ENCODE results near the gene APOA1.

The APOA1 gene

GRCh38 chr11:116793772-116794097, 43.7 kb downstream of the APOA1 start:
- ChIA-PET CTCF (interaction anchor here (0.6 to 0.8 kb wide), 4 partner anchors 36 to 821 kb away, joined by 3 read pairs; partner anchors contain the start of gene APOC3), POLR2A (ENCODE audit: low non-redundant PET) (no interaction called here)
- TF ChIP-seq CTCF (conservative IDR thresholded peaks at IDR 0.05; ENCODE audit: low read depth) = no peak
- H3K27ac ChIP-seq = no peak overlapping the region
- DNase-seq (ENCODE audit: low spot score) = no peak

- POLR2A ChIA-PET (ENCODE audit: low non-redundant PET) = no interaction called here
- H3K27ac ChIP-seq = no peak overlapping the region
- CTCF ChIA-PET = interaction anchor here (0.6 to 0.8 kb wide), 5 partner anchors 37 to 822 kb away, joined by 3 to 4 read pairs (median 3); partner anchors contain the start of gene APOC3
- no peak for TF ChIP-seq CTCF (conservative IDR thresholded peaks at IDR 0.05; ENCODE audit: low read depth)
- peak; percentile 64 for DNase-seq (ENCODE audit: low spot score)
These were observed 44.3 kb downstream of the APOA1 start for GRCh38 chr11:116792869-116793771.

- no peak for TF ChIP-seq CTCF (conservative IDR thresholded peaks at IDR 0.05; ENCODE audit: low read depth)
- DNase-seq (ENCODE audit: low spot score) = no peak
- ChIA-PET CTCF (interaction anchor here (0.7 kb wide), 2 partner anchors 63 to 407 kb away, joined by 3 to 4 read pairs; no protein-coding TSS in a partner anchor), POLR2A (ENCODE audit: low non-redundant PET) (no interaction called here)
- H3K27ac ChIP-seq = no peak overlapping the region
These were observed 45.1 kb downstream of the APOA1 start for GRCh38 chr11:116792144-116792868.

DNA sequence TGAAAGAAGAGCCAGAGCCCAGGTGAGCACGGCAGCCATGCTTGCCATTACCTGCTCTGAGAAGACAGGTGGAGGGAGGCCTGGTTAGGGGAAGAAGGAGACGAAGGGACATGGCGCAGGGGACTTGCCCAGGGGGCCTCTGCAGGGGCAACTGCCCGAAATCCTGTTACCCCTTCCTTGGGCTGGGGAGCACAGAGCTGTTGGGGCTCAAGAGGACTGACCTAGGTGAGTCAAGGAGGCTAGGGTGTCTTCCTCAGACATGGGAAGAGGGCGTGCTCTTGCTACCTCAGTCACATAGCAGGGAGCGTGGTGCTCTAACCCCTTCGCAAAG, 45.6 kb downstream of the APOA1 start, which contains the start of gene APOA5:
Gene APOA5, minus strand, starts transcription at position 67 of the 331 bp plus-strand sequence. Its CDS starts 19 bp downstream, at position 48.
- no peak for TF ChIP-seq CTCF (conservative IDR thresholded peaks at IDR 0.05; ENCODE audit: low read depth)
- ChIA-PET POLR2A (ENCODE audit: low non-redundant PET) (no interaction called here), CTCF (interaction anchor here (0.7 to 2.2 kb wide), 2 partner anchors 44 to 407 kb away, joined by 3 to 8 read pairs; no protein-coding TSS in a partner anchor)
- no peak within 1 kb of the TSS for H3K27ac ChIP-seq
- no peak for DNase-seq (ENCODE audit: low spot score)

DNA sequence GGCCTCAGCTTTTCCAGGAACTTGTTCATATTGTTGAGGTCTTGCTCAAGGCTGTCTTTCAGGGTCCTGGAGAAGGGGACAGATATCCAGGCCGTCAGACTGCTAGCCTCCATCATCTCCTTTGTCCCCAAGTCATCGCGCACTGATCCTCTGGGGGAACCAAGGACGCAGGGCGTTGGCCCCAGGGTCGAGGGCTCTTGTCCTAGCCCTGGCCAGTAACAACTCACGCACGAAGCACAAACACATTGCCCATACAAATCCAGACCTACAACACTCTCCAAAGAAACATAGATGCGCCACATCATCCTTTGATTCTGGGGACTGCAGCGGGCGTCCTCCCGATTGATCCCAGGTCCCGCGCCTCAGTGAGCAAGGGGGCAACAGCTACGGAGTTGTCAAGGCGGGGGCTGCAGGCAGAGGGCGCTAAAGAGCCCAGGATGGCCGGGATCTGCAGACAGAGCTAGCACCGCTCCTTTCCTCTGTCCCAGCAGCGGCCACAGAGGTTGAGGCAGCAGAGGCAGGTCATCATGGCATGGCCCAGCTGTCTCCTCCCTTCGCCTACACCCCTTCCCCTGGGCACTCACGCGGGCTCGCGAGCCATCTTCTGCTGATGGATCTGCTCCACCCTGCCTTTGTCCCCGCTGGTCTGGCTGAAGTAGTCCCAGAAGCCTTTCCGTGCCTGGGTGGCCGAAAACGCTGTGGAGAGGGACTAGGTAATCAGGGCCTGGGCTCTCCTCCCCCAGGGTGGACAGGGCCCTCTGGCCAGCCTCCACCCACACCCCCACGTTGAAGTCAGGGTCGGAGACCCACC, 46.2 kb downstream of the APOA1 start:
- peak; percentile 40 for DNase-seq (ENCODE audit: low spot score)
- POLR2A ChIA-PET (ENCODE audit: low non-redundant PET) = no interaction called here
- CTCF ChIA-PET = interaction anchor here (0.7 to 2.2 kb wide), 4 partner anchors 45 to 408 kb away, joined by 3 to 8 read pairs (median 5); no protein-coding TSS in a partner anchor
- H3K27ac ChIP-seq = no peak overlapping the region
- peak; percentile 50; the same call in 1 of the 2 replicates for TF ChIP-seq CTCF (conservative IDR thresholded peaks at IDR 0.05; ENCODE audit: low read depth)
